ENCODE data around the gene BCAT1.
"Not testable (repeated sequence)": the region's sequence is repeated elsewhere in the genome, so short reads cannot be mapped to it uniquely, and the experiment has no call there.

The BCAT1 gene

GRCh38 chr12:24888813-24889212 is 60.1 kb downstream of the BCAT1 start:
- Histone ChIP-seq H3K27ac (ENCODE audit: insufficient read depth, low read length, poor library complexity, severe bottlenecking) (no peak overlapping the region), H3K4me3 (ENCODE audit: insufficient read depth, low read depth, low read length, poor library complexity, severe bottlenecking) (no peak overlapping the region), H3K36me3 (ENCODE audit: control insufficient read depth, insufficient read depth, low read length) (no peaks in the 10 kb centered on the region), H3K27me3 (replicated peaks; ENCODE audit: control insufficient read depth, insufficient read depth, low read length, poor library complexity, severe bottlenecking) (no peaks in the 10 kb centered on the region), H3K9me3 (ENCODE audit: control insufficient read depth, low read length) (no peaks in the 10 kb centered on the region), H3K4me1 (ENCODE audit: control insufficient read depth, insufficient read depth, low read length, poor library complexity, severe bottlenecking) (no peaks in the 10 kb centered on the region)
- DNase-seq: no peak

GRCh38 chr12:24884911-24885310 is 64.0 kb downstream of the BCAT1 start:
- no peak overlapping the region for H3K4me3 ChIP-seq (ENCODE audit: insufficient read depth, low read depth, low read length, poor library complexity, severe bottlenecking)
- no peaks in the 10 kb centered on the region for H3K9me3 ChIP-seq (ENCODE audit: control insufficient read depth, low read length)
- no peaks in the 10 kb centered on the region for H3K36me3 ChIP-seq (ENCODE audit: control insufficient read depth, insufficient read depth, low read length)
- no peak overlapping the region for H3K27ac ChIP-seq (ENCODE audit: insufficient read depth, low read length, poor library complexity, severe bottlenecking)
- H3K4me1 ChIP-seq (ENCODE audit: control insufficient read depth, insufficient read depth, low read length, poor library complexity, severe bottlenecking): no peaks in the 10 kb centered on the region
- no peak for DNase-seq
- no peaks in the 10 kb centered on the region for H3K27me3 ChIP-seq (replicated peaks; ENCODE audit: control insufficient read depth, insufficient read depth, low read length, poor library complexity, severe bottlenecking)

GRCh38 chr12:24881724-24882371 is 67.1 kb downstream of the BCAT1 start:
- Histone ChIP-seq H3K4me3 (ENCODE audit: insufficient read depth, low read depth, low read length, poor library complexity, severe bottlenecking) (no peak overlapping the region), H3K27me3 (replicated peaks; ENCODE audit: control insufficient read depth, insufficient read depth, low read length, poor library complexity, severe bottlenecking) (no peaks in the 10 kb centered on the region), H3K4me1 (ENCODE audit: control insufficient read depth, insufficient read depth, low read length, poor library complexity, severe bottlenecking) (no peaks in the 10 kb centered on the region), H3K27ac (ENCODE audit: insufficient read depth, low read length, poor library complexity, severe bottlenecking) (no peak overlapping the region), H3K9me3 (ENCODE audit: control insufficient read depth, low read length) (no peaks in the 10 kb centered on the region), H3K36me3 (ENCODE audit: control insufficient read depth, insufficient read depth, low read length) (no peaks in the 10 kb centered on the region)
- no peak for DNase-seq

- H3K9me3 ChIP-seq (ENCODE audit: control insufficient read depth, low read length): no peaks in the 10 kb centered on the region
- no peaks in the 10 kb centered on the region for H3K27me3 ChIP-seq (replicated peaks; ENCODE audit: control insufficient read depth, insufficient read depth, low read length, poor library complexity, severe bottlenecking)
- no peaks in the 10 kb centered on the region for H3K36me3 ChIP-seq (ENCODE audit: control insufficient read depth, insufficient read depth, low read length)
- DNase-seq: no peak
- H3K4me3 ChIP-seq (ENCODE audit: insufficient read depth, low read depth, low read length, poor library complexity, severe bottlenecking): no peak overlapping the region
- no peaks in the 10 kb centered on the region for H3K4me1 ChIP-seq (ENCODE audit: control insufficient read depth, insufficient read depth, low read length, poor library complexity, severe bottlenecking)
- H3K27ac ChIP-seq (ENCODE audit: insufficient read depth, low read length, poor library complexity, severe bottlenecking): no peak overlapping the region
Observed at GRCh38 chr12:24881227-24881626, 67.7 kb downstream of the BCAT1 start.

GRCh38 chr12:24880732-24881131 is 68.2 kb downstream of the BCAT1 start:
- DNase-seq: no peak
- no peaks in the 10 kb centered on the region for H3K36me3 ChIP-seq (ENCODE audit: control insufficient read depth, insufficient read depth, low read length)
- H3K9me3 ChIP-seq (ENCODE audit: control insufficient read depth, low read length): no peaks in the 10 kb centered on the region
- H3K27me3 ChIP-seq (replicated peaks; ENCODE audit: control insufficient read depth, insufficient read depth, low read length, poor library complexity, severe bottlenecking): no peaks in the 10 kb centered on the region
- H3K4me3 ChIP-seq (ENCODE audit: insufficient read depth, low read depth, low read length, poor library complexity, severe bottlenecking): no peak overlapping the region
- H3K27ac ChIP-seq (ENCODE audit: insufficient read depth, low read length, poor library complexity, severe bottlenecking): no peak overlapping the region
- H3K4me1 ChIP-seq (ENCODE audit: control insufficient read depth, insufficient read depth, low read length, poor library complexity, severe bottlenecking): no peaks in the 10 kb centered on the region

- no peaks in the 10 kb centered on the region for H3K4me1 ChIP-seq (ENCODE audit: control insufficient read depth, insufficient read depth, low read length, poor library complexity, severe bottlenecking)
- no peak overlapping the region for H3K27ac ChIP-seq (ENCODE audit: insufficient read depth, low read length, poor library complexity, severe bottlenecking)
- no peaks in the 10 kb centered on the region for H3K27me3 ChIP-seq (replicated peaks; ENCODE audit: control insufficient read depth, insufficient read depth, low read length, poor library complexity, severe bottlenecking)
- no peaks in the 10 kb centered on the region for H3K36me3 ChIP-seq (ENCODE audit: control insufficient read depth, insufficient read depth, low read length)
- no peak for DNase-seq
- no peaks in the 10 kb centered on the region for H3K9me3 ChIP-seq (ENCODE audit: control insufficient read depth, low read length)
- no peak overlapping the region for H3K4me3 ChIP-seq (ENCODE audit: insufficient read depth, low read depth, low read length, poor library complexity, severe bottlenecking)
Observed at GRCh38 chr12:24879644-24880043, 69.3 kb downstream of the BCAT1 start.

- no peaks in the 10 kb centered on the region for H3K9me3 ChIP-seq (ENCODE audit: control insufficient read depth, low read length)
Observed at GRCh38 chr12:24875014-24875413, 73.9 kb downstream of the BCAT1 start.

GRCh38 chr12:24872211-24872610 is 76.7 kb downstream of the BCAT1 start:
- Histone ChIP-seq H3K36me3 (ENCODE audit: control insufficient read depth, insufficient read depth, low read length) (no peaks in the 10 kb centered on the region), H3K27ac (ENCODE audit: insufficient read depth, low read length, poor library complexity, severe bottlenecking) (no peak overlapping the region), H3K27me3 (replicated peaks; ENCODE audit: control insufficient read depth, insufficient read depth, low read length, poor library complexity, severe bottlenecking) (no peaks in the 10 kb centered on the region), H3K4me1 (ENCODE audit: control insufficient read depth, insufficient read depth, low read length, poor library complexity, severe bottlenecking) (no peaks in the 10 kb centered on the region), H3K9me3 (ENCODE audit: control insufficient read depth, low read length) (no peaks in the 10 kb centered on the region), H3K4me3 (ENCODE audit: insufficient read depth, low read depth, low read length, poor library complexity, severe bottlenecking) (no peak overlapping the region)
- no peak for DNase-seq

More at GRCh38 chr12:24875014-24875413, 73.9 kb downstream of the BCAT1 start:
- no peak overlapping the region for H3K27ac ChIP-seq (ENCODE audit: insufficient read depth, low read length, poor library complexity, severe bottlenecking)
- no peaks in the 10 kb centered on the region for H3K27me3 ChIP-seq (replicated peaks; ENCODE audit: control insufficient read depth, insufficient read depth, low read length, poor library complexity, severe bottlenecking)
- H3K4me1 ChIP-seq (ENCODE audit: control insufficient read depth, insufficient read depth, low read length, poor library complexity, severe bottlenecking): no peaks in the 10 kb centered on the region
- DNase-seq: no peak
- H3K36me3 ChIP-seq (ENCODE audit: control insufficient read depth, insufficient read depth, low read length): no peaks in the 10 kb centered on the region
- no peak overlapping the region for H3K4me3 ChIP-seq (ENCODE audit: insufficient read depth, low read depth, low read length, poor library complexity, severe bottlenecking)

- not testable (repeated sequence) for H3K27me3 ChIP-seq (replicated peaks; ENCODE audit: control insufficient read depth, insufficient read depth, low read length, poor library complexity, severe bottlenecking); H3K27ac ChIP-seq (ENCODE audit: insufficient read depth, low read length, poor library complexity, severe bottlenecking); H3K4me1 ChIP-seq (ENCODE audit: control insufficient read depth, insufficient read depth, low read length, poor library complexity, severe bottlenecking); H3K36me3 ChIP-seq (ENCODE audit: control insufficient read depth, insufficient read depth, low read length); H3K4me3 ChIP-seq (ENCODE audit: insufficient read depth, low read depth, low read length, poor library complexity, severe bottlenecking); H3K9me3 ChIP-seq (ENCODE audit: control insufficient read depth, low read length); DNase-seq
Observed at GRCh38 chr12:24866139-24866538, 82.8 kb downstream of the BCAT1 start.

- no peaks in the 10 kb centered on the region for H3K27me3 ChIP-seq (replicated peaks; ENCODE audit: control insufficient read depth, insufficient read depth, low read length, poor library complexity, severe bottlenecking)
- DNase-seq: no peak
- H3K4me3 ChIP-seq (ENCODE audit: insufficient read depth, low read depth, low read length, poor library complexity, severe bottlenecking): no peak overlapping the region
- H3K4me1 ChIP-seq (ENCODE audit: control insufficient read depth, insufficient read depth, low read length, poor library complexity, severe bottlenecking): no peaks in the 10 kb centered on the region
- H3K27ac ChIP-seq (ENCODE audit: insufficient read depth, low read length, poor library complexity, severe bottlenecking): no peak overlapping the region
- no peaks in the 10 kb centered on the region for H3K36me3 ChIP-seq (ENCODE audit: control insufficient read depth, insufficient read depth, low read length)
- no peaks in the 10 kb centered on the region for H3K9me3 ChIP-seq (ENCODE audit: control insufficient read depth, low read length)
Observed at GRCh38 chr12:24864796-24865125, 84.1 kb downstream of the BCAT1 start.

All from effector memory CD4-positive, alpha-beta T cell (primary cell).